ENCODE results near the gene RBMS2. TPM values are rescaled to one million over a fixed set of nuclear protein-coding genes. Genes with fewer than 3 reads are reported as not detected.
"Not testable (repeated sequence)": the region's sequence is repeated elsewhere in the genome, so short reads cannot be mapped to it uniquely, and the experiment has no call there.

The RBMS2 gene
- polyA plus RNA-seq, 2 of the 4 experiments (the other 2 are of a cell fraction), result 13.3 to 46.4 TPM

- H3K4me2 ChIP-seq, result no peak overlapping the region
- FAIRE-seq (no peak), ATAC-seq (no peak), DNase-seq (ENCODE audit: low read depth in 1 of 2, low spot score in 1 of 2) (no peak)
- H3K4me3 ChIP-seq, result no peak overlapping the region
- CTCF ChIA-PET, result interaction anchor here (0.8 to 4.8 kb wide), 19 partner anchors 11 to 100 kb away, joined by 3 to 83 read pairs (median 9); partner anchors contain the start of gene RBMS2
- no peaks in the 10 kb centered on the region for H3K4me1 ChIP-seq
- no peaks in the 10 kb centered on the region for H3K9me3 ChIP-seq
- POLR2A ChIA-PET, result interaction anchor here (0.5 kb wide), 1 partner anchor 38 kb away, joined by 6 read pairs; no protein-coding TSS in a partner anchor
- no peak overlapping the region for H3K27ac ChIP-seq
- 51% methylated on average over 2 of the region's 2 CpGs for WGBS (ENCODE audit: missing lambda C conversion rate)
- no peak for TF ChIP-seq PBX3 (IDR thresholded peaks at IDR 0.05)
- TF ChIP-seq RARB (CRISPR knock-in tag; IDR thresholded peaks at IDR 0.05), result no peak
- TF ChIP-seq EP300 (IDR thresholded peaks at IDR 0.05), result no peak
- TF ChIP-seq CTCF (IDR thresholded peaks at IDR 0.05), result no peak
- no peak for TF ChIP-seq HDAC2 (IDR thresholded peaks at IDR 0.05)
- no peak for TF ChIP-seq NR3C1 (IDR thresholded peaks at IDR 0.05)
- TF ChIP-seq CHD2 (IDR thresholded peaks at IDR 0.05; ENCODE audit: low read length, partially characterized antibody), result no peak
- TF ChIP-seq EHMT2 (IDR thresholded peaks at IDR 0.05; ENCODE audit: low read depth), result no peak
- TF ChIP-seq MYC (IDR thresholded peaks at IDR 0.05; ENCODE audit: borderline replicate concordance, low read length), result no peak
- no peak for TF ChIP-seq EHF (CRISPR knock-in tag; IDR thresholded peaks at IDR 0.05)
Measured at GRCh38 chr12:56574210-56574609, 52.6 kb downstream of the RBMS2 start.

- H3K4me1 ChIP-seq; ATAC-seq; POLR2A ChIA-PET; DNase-seq (ENCODE audit: low read depth in 1 of 2, low spot score in 1 of 2); H3K27ac ChIP-seq; H3K4me2 ChIP-seq; FAIRE-seq; H3K9me3 ChIP-seq; H3K4me3 ChIP-seq: not testable (repeated sequence)
- CTCF ChIA-PET, result interaction anchor here (1.3 to 21.2 kb wide), 6 partner anchors 9 to 67 kb away, joined by 3 to 282 read pairs (median 6); partner anchors contain the start of gene RBMS2
- 97% methylated on average over 7 of the region's 7 CpGs for WGBS (ENCODE audit: missing lambda C conversion rate)
Measured at GRCh38 chr12:56577248-56577647, 55.6 kb downstream of the RBMS2 start.

GRCh38 chr12:56578983-56579546 lies 57.4 kb downstream of the RBMS2 start:
- no peak for TF ChIP-seq RNF2 (IDR thresholded peaks at IDR 0.05; ENCODE audit: borderline replicate concordance, low read depth)
- no peak for TF ChIP-seq HOXA7 (CRISPR knock-in tag; IDR thresholded peaks at IDR 0.05)
- TF ChIP-seq NPAS2 (CRISPR knock-in tag; IDR thresholded peaks at IDR 0.05; ENCODE audit: borderline replicate concordance), result no peak
- TF ChIP-seq FOSL2 (IDR thresholded peaks at IDR 0.05), result no peak
- 0 out of 2 replicates have a peak, but pooled peaks have one; percentile 24 for TF ChIP-seq FOSL2 (CRISPR knock-in tag; IDR thresholded peaks at IDR 0.05)
- TF ChIP-seq CTCF (IDR thresholded peaks at IDR 0.05), result no peak
- TF ChIP-seq SMC3 (IDR thresholded peaks at IDR 0.05), result no peak
- no peak for TF ChIP-seq RAD21 (conservative IDR thresholded peaks at IDR 0.05 in 1 of 2, IDR thresholded peaks at IDR 0.05 in 1 of 2)
- H3K27ac ChIP-seq, result no peak overlapping the region
- peaks cover 8% of the 10 kb centered on the region for H3K4me1 ChIP-seq
- POLR2A ChIA-PET, result no interaction called here
- H3K4me3 ChIP-seq, result no peak overlapping the region
- DNase-seq (ENCODE audit: low read depth in 1 of 2, low spot score in 1 of 2), result no peak
- ATAC-seq, result no peak
- WGBS (ENCODE audit: missing lambda C conversion rate), result 94% methylated on average over 10 of the region's 10 CpGs
- FAIRE-seq, result no peak
- no peaks in the 10 kb centered on the region for H3K9me3 ChIP-seq
- no peak overlapping the region for H3K4me2 ChIP-seq
- CTCF ChIA-PET, result interaction anchor here (0.6 to 21.2 kb wide), 6 partner anchors 12 to 138 kb away, joined by 3 to 282 read pairs (median 6); partner anchors contain the start of gene RBMS2

Measured in A549 (cell line).